Activated CD4-positive, CD25-positive, alpha-beta regulatory T cell (primary cell): Measurements from ENCODE around the gene ATG7.

Source experiments
- DNase-seq, 4 experiments: peaks; one replicate each; lab custom pipeline; 2025; lab: John Stamatoyannopoulos, UW

ATG7 gene

DNA sequence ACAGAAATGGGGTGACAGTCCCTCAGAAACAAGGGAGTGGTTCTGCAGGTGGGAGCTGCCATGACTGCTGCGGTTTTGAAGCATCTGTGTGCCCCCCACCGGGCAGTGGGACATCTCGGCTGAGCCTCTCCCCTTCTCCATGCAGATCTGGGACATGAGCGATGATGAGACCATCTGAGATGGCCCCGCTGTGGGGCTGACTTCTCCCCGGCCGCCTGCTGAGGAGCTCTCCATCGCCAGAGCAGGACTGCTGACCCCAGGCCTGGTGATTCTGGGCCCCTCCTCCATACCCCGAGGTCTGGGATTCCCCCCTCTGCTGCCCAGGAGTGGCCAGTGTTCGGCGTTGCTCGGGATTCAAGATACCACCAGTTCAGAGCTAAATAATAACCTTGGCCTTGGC is 282.5 kb downstream of the ATG7 start:
- no peak for DNase-seq

DNA sequence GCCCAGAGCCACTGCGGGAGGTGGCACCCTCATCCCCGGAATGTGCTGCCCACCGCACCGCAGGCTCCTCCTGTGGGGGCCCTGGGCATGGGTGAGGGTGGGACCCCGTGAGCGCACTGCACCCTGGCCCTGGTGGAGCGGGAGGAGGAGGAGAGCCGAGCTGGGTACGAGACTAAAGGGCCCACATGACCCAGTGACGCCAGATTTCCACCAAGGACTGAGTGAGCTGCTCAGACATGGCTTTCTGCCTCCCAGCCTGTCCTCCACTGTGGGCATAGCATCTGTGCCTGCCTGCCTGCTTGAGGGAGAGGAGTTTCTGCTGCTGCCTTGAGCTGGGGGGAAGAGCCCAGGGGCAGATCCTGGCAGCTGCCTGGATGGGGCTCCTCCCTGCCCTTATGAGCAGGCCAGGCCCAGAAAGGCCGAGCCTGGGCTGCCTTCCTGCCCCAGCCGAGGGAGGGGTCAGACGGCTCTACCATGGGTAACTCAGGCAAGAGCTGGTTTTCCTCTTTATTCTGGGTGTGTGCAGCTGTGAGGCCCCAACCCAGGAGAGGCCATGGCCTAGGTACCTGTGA is 283.1 kb downstream of the ATG7 start:
- no peak for DNase-seq

DNA sequence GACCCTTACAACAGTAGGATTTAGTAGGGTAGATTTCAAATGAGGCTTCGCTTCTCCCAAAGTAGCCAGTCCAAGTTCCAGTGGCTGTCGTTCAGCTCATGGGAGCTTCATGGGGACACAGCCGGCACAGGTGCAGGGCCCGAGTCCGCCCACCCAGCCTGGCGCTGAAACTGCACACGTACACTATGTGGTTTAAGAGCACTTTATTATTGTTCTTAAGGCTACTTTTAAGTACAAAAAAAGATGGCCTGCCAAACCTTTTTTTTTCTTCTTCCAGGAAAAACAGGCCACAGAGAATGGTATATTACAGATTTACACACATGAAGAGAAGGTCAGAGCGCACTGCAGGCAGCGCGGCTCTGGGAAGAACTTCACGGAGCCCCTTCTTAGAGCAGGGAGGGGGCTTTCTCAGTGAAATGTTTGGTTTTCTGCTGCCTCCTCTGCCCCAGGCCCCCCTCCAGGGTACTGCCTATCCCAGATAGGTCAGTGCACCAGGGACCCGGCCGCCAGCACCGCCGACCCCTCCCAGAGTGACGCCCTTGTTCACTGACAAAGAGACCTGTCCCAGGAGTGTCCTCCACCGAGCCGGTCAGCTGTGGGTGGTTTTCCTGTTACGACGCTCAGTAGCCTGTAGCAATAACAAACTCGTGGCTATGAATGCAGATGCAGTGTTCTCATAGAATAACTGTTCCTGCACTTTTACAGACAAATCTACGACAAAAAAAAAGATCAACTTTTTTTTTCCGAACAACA is 283.9 kb downstream of the ATG7 start:
- DNase-seq = no peak

DNA sequence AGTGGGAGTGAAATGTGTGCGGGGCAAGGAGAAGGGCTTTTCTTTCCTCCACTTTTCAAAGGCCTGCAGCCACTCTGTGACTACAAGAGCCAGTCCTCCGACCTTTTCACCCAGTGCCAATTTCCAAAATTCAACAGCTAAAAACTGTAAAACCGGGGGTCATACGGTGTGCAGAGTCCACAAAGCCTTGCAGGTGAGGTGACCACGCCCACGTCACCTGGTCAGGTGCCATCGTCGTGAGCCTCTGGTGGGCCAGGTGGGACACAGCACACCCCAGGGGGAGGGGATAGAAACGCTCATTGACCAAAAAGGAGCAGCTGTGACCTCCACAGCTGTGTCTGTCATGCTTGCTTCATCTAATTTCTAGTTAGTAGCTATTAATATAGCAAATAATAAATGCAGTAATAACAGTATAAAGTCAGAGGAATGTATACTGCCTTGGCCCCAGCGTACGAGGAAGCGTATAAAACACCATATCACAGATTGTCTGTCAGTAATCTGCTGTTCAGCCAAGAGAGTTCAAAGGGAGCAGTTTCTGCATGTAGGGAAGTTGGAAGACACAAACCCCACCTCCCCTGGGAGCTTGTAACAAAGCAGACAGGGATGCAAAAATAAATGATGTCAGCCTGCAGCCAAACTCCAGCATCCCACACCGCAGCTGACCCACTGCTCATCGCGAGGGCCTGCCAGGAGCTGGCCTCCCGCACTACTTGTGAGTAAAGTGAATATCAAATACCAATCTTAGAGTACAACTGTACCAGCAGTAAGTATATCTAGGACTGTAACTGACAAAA is 284.9 kb downstream of the ATG7 start:
- DNase-seq = no peak

DNA sequence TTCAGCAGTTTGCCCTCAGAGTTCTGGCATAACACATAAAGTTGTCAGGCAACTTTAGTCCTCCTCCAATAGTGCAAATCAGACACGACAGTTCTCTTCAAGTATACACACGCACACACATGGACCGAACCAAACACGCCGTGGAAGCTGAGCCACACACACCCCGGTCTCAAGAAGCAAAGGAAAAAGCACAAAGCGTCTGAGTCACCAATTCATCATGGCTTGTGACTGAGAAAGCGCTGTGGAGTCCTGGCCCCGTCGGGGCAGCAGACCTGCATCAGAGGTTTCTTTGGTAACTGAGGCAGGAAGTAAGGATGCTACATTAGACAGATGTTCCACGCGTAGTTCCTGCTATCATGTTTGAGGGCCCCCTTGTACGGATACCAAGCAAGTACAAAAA is 285.8 kb downstream of the ATG7 start:
- no peak for DNase-seq

DNA sequence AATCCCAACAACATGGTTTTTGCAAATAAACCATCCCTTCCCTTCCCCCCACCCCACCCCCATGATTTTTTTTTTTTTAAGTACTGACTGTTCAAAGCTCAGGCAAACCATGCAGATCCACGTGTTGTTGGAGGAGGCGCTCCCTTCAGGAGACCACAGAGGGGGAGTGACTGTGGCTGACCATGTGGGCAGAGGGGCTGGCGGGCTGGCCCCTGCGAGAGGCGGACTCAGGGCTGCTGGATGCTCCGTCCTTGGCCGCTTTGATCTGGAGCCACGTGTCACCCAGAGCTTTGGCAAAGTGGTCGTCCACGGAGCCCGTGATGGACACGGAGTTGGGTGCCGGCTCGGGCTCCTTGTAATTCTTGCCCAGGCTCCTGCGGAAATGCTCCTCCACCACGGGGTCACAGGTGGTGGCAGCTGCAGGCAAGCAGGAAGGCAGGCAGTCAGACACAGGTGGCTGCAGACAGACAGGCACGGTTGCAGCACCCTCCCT is 286.3 kb downstream of the ATG7 start:
- DNase-seq = no peak

DNA sequence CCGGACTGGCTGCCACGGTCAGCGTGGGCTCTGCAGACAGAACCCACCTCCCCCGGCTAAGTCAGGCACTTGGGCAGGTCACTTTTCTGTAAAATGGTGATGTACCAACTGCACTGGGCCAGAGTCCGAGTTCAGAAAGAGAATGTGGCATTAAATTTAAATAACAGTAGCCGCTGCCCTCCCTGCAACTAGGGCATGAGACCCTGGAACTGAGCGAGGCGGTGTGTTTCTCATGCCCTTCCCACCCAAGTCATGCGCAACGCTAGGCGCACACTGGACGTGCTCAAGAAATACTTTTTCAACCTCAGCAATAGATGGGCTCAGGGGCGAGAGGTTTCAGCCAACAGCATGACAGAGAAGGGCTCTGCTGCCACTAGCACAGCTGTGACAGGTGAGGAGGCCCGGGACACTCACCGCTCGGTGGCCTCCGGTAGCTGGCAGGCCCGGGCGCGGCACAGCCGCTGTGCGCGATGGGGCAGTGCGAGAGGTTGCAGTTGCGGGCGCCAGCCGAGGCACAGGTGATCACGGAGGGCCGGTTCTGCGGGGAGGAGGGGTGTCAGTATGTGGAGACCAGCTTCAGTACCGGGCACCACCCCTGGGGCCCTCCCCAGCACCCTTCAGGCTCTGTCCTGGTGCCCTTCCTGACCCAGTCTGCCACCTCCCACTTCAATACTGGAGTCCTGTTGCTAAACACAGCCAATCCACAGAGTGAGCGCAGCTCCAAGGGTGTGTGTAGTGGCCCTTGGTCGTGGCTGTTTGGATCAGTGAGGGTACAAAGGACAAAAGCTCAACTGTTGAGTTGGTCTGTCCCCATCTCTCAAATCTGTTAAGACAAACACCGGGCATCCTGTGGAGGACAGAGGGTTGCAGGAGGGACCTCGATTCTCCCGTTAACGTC is 287.0 kb downstream of the ATG7 start:
- no peak for DNase-seq

DNA sequence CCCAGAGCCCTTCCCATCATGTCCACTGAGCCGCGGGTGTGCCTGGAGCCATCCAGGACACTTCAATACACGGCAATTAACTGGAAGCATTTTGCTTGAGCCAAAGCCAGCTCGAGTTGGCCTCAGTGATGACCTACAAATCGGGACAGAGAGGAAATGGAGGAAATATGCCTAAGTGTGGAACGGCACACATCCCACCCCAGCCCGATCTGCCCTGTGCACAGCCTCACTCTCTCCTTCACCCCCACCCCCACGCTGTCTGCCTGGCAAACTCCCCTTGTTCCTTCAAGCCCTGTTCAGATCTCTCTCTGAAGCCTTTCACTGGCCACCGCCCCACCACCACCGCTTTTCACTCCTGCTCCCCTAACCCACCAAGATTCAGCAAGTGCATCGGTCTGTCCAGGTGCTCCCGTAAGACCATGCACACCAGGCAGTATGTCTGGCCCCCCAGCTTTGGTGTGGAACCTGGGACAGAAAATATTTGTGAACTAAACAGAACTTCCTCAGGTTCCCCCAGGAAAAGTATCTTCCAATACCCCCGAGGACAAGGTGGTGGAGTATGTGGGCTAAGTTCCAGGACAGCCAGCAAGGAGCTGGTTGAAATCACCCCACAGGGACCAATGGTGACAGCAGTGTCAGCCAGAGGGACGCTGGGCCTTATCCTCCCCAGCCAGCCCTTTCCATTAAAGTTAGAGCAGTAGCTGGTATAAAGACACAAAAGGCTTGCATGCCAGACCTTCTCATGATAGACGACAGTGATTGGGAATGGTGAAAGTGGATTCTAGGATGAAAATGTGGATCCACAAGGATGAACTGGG is 287.8 kb downstream of the ATG7 start:
- DNase-seq = no peak

DNA sequence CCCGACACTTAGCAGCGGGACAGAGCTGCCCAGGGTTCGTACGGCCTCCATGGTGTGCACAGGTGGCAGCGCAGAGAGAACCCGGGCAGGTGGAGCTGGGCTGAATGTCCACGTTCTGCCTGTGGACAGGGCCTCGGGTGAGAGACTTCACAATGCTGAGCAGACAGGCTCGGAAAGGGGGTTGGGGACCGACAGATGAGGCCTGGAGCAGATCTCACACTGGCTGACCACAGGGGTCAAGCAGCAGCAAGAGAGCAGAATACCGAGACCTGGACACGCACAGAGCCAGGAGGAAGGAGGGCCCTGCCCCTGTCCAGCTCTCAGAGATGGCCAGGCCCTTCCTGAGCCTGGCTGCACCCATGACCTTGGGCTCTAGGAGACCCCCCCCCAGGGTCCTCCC is 288.5 kb downstream of the ATG7 start:
- DNase-seq = no peak

DNA sequence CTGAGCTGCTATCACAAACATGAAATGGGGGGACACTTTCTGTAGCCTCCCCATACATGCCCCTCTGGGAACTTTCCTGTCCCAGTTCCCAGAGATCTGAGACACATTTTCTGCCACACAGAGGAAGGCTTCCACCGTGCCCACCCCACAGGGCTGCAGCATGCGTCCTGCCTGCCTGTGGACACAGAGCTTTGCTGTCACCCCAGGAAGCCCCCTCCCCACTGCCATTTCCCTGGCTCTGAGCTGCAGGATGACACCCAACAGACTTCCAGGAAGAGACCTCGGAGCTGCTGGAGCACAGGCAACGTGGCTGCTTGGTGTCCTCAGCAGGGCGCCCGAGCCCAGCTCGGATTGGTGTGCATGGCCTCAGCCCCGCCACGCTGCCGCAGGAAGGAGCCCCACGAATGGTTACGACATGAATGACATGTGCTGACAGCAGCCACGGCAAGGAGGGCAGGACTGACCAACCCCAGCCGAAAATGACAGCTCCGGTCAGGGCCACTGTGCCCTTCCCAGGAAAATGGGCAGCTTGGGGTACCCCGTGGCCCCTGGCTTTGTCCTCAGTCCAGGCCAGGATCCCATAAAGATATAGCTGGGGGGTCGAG is 290.2 kb downstream of the ATG7 start:
- no peak for DNase-seq

DNA sequence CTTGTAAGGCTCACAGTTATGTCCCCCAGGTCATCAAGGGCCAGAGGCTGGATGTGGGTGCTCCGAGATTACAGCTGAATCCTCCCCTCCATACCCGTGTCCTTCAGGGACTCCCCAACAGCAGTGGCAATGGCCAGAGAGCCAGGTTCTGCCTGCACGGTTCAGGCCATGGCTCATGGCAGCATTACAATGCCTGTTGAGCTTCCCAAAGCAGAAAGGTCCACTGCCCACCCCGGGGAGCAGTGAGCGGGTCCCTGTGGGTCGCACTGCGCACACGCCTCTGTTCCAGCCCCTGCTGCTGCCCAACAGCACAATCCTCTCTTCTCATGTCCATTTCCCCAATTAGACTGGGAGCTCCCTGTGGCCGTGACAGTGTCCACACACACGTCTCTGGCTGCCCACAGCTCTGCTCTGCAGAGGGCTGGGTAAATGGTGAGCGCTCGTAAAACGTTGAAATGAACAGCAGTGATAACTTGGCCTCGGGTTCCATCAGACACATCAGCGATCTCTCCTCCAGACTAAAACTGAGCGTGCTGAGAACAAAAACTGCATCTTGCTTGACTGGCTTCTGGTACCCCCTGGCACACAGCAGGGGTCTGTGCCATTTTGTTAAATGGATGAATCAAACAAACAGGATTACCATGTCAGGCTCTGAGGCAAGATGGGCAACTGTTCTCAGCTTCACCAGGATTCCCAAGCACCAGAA is 291.1 kb downstream of the ATG7 start:
- no peak for DNase-seq

DNA sequence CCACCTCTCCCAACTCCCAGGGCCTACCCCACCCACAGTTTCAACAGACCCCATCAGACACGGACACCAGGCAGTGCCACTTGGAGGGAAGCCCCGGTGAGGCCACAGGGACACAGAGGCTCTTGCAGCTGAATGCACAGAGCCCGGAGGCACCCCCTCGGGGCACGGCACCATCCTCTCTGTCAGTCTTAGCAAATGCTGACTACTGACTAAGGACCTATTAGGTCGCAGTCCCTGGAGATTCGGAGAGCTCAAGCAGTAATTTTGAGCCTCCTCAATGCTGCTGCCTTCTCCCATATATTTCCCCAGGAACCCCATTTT is 291.6 kb downstream of the ATG7 start:
- no peak for DNase-seq

DNA sequence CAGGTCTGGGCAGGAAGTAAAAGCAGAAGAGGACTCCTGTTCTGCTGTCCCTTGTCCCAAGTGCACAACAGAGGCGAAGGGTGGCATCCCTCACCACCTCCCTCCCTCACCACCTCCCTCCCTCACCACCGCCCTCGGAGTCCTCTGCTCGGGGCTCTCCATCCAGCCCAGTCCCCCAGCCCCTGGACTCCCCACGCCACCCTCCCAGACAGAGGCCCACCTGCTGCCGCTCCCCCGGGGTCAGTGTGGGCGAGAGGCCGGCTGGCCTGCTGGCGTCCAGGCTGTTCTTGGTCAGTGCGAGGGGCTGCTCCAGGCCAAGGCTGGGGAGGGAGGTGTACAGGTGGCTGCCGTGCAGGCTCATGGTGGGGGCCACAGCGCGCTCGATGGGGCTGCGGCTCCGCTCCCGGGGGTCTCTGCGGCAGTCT is 292.4 kb downstream of the ATG7 start:
- DNase-seq = no peak

DNA sequence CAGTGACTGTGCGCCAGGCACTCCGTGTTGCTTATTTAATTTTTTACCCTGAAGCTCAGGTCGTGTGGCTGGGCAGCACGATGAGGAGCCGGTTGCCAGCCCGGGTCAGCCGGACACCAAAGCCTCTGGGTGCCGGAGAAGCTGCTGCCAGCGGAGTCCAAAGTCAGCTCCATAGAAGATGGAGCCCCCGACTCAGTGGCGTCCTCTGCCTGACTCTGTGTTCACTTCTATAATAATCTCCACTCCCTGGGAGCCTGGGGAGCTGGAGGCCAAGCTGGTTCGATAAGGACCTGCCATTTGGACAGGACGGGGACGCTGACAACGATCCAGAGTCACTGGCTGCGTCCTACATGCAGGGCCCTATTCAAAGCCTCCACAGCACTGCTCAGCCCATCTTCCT is 292.9 kb downstream of the ATG7 start:
- no peak for DNase-seq

DNA sequence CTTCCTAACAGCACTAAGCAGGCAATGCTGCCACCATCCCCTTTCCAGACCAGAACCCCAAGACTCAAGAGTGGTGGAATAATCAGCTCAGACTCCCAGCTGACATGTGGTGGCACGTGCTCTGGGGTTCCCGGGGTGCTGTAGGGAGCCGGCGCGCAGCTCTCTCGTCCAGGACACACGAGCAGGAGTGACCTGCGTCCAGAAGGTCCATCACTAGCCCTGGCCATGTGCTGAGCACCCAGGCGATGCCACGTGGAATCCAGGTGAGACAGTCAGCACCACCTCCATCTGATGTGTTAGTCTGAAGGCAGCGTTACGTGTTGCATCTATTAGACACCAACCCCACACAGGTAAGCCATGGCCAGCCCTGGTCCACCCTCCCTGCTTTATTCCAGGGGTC is 293.3 kb downstream of the ATG7 start:
- no peak for DNase-seq

DNA sequence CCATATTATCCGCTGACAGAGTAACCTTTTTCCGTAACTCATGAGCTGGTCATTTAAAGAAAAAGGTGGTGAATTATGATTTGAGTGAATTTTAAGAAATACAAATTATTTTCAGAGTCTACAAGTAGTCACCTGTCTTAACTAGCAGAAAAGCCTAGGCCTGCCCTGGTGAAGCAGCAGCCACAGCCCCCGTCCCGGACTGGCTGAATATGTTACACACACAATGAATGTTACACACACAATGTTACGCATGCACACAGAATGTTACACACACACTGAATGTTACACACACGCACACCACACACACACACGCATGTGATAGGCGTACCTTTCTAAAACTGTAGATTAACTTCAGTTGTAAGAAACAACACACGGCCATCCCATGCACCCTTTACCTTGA is 293.7 kb downstream of the ATG7 start:
- no peak for DNase-seq

DNA sequence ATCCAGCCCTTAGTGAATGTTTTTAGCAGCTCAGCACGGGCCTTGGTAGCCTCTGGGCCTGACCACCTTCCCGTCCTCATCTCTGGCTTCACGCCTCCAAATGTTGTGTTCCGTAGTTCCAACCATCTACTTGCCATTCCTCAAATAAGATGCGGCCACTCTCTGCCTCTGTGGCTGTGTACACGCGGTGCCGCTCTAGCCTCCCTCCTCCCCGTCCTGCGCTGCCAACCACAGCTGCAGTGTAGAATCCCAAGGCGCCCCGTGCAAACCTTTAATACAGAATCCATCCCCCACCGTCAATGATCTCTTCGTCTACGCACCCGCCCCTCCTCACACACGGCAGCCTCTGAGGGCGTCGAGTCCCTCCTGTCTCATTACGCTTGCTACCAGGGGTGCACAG is 294.3 kb downstream of the ATG7 start:
- DNase-seq = no peak

DNA sequence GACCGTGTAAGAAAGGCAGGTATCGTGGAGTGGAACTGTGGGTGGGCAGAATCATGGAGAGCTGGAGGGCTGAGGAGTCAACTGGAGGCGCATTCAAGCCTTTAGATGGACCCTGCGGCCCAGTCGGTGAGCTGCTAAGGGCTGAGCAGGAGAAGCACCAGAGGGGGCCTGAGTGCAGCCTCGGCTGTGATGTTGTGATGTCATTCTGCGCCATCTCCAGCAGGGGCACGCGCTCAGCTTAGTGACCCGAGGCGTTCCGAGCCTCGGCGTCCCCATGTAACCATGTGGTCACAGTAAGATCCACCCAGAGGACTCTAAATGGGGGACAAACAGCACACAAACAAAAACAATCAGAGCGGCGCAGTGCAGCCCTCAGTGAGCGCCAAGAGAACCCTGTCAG is 294.7 kb downstream of the ATG7 start:
- no peak for DNase-seq

DNA sequence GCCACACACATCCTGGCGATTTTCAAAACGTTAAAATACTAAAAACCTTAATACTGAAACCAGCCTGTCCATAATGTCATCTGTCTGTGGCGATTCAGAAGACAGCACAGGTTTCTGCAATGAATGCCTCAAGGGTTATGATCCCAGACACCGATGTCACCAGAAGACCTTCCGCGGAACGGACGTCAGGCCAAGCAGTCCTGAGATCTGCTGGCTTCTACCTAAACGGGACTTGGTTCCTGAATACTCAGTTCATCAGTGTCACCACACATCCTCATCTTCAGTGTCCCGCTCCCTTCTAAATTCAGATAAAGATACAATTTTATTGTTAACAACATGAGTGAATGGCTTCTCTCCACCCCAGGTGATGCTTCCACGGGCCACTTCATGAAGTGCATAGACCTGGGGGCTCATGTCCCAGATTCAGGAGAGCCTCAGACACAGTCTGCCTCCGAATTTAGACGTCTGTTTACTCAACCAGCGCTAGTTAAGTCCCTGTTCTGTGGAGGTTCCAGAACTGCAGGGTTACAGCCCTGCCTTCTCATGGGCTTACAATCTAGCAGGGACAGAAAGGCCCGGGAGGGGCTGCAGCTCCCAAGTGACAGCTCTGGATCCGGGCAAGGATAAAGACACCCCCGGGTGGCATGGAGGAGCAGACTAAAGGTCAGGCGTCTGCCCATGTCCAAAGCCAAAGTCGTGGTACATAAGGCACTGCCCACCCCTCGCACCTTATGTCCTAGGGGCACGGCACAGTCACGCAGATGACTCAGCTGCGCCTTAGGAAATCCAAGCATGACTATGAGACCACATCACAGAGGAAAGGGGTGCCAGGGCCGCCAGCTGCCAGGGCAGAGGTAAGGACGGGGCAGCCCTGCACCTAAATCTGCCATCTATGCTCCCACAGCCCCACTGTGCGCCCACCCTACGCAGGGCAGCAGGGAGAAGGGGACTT is 295.6 kb downstream of the ATG7 start:
- DNase-seq = no peak
